Activated CD8-positive, alpha-beta memory T cell treated with anti-CD3 and anti-CD28 coated beads, Interleukin-2, amount 50 U/mL, for 4 hours (primary cell): ENCODE results near the gene P2RX2.

Experiments used
- DNase-seq: peaks from one replicate; pipeline ENCODE4 v3.0.0-alpha.2; 2020

P2RX2 gene

DNA sequence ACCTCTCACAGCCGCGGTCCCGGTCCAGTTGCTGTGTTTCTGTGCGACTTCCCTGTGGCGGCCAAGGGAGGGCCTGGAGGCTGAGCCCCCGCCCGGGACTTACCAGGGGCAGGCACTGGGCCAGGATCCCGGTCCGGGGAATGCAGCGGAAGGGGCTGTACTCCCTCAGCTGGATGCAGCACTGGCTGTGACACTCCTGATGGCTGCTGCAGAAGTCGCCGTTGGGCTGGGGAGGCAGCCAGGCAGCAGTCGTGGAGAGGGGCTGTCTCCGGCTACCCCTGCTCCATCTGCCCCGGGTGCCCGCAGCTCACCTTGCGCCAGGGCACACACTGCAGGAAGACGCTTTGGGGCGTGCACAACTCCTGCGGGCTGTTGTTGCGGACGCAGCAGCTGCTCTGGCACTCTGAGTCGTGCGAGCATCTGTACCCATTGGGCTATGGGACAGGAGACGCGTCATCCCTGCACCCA lies 14.4 kb upstream of the P2RX2 start:
- DNase-seq: no peak

DNA sequence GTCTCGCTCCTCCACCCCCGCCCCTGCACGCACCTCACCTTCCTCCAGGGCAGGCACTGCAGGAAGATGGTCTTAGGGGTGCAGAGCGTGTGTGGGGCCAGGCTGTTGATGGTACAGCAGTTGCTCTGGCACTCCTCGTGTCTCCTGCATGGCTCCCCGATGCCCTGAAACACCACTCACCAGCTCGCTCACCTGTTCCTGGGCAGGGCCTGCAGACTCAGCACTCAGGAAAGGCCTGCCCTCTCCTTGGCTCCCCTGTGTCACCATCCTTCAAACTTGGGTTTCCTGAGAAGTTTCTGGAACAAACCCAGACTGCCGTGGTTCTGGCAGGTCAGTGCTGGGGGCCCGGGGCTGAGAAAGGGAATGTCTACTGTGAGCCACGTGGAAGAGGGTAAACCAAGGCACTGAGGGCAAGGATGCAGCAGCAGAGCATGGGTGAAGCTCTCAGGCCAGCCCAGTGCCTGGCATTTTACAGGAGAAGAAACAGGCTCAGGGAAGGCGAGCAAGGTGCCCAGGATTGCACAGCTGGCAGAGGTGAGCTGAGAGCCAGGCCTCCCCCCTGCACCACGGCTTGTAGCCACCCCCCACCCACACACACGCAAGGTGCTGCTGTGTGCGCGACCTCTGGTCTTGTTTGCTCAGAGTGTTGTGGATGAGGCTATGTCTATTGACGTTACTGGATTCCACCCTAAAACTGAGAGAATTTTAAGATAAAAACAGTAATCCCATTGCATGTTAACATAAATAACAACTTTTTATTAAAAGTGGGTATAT lies 13.7 kb upstream of the P2RX2 start:
- no peak for DNase-seq

DNA sequence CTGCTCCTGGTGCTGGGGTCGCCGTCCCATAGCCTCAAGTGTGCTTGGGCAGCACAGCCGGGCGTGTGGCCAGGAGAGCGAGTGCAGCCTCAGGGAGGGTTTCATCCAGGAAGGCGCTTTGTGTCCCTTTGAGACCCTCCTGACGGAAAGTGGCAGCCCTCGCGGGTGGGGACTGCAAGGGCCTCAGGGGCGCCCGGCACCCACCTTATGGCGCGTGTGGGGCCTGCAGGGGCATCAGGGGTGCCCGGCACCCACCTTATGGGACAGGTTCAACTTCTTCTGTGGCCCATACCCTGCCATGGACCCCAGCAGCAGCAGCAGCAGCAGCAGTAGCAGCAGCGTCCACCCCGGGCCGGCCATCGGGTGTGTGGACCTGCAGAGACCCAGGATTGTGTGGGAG lies 12.7 kb upstream of the P2RX2 start:
- no peak for DNase-seq

DNA sequence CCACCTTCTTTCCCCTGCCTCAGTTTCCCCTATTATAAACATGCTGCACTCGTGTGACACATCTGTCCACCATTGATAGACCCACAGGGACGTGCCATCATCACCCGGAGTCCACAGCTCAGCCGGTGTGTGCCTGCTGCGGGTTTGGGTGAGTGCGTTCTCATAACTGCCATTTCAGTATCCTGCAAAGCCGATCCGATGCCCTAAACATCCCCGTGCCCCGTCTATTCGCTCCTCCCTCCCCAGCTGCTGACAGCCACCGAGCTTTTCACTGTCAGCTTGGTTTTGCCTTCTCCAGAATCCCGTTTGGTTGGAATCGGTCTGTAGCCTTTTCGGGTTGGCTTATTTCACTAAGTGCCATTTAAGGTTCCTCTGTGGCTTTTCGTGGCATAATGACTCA lies 12.1 kb upstream of the P2RX2 start:
- DNase-seq: no peak

DNA sequence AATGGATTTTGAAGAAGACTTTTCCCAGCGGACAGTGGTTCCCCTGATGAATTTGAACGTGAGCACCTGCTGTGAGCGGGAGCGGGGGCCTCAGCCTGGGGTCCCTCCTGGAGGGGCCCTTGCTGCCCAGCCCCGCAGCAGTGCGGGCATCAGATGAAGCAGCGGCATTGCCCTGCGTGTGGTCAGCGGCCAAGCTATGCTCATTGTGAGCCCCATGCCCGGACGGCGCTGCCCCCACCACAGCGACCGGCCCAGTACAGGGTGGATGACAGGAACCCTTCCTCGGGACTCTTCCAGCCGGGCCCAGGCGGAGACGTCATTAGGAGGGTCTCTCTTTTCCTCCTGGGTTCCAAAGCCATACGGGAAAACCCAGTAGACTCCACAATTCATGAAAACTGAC lies 11.6 kb upstream of the P2RX2 start:
- DNase-seq: no peak

DNA sequence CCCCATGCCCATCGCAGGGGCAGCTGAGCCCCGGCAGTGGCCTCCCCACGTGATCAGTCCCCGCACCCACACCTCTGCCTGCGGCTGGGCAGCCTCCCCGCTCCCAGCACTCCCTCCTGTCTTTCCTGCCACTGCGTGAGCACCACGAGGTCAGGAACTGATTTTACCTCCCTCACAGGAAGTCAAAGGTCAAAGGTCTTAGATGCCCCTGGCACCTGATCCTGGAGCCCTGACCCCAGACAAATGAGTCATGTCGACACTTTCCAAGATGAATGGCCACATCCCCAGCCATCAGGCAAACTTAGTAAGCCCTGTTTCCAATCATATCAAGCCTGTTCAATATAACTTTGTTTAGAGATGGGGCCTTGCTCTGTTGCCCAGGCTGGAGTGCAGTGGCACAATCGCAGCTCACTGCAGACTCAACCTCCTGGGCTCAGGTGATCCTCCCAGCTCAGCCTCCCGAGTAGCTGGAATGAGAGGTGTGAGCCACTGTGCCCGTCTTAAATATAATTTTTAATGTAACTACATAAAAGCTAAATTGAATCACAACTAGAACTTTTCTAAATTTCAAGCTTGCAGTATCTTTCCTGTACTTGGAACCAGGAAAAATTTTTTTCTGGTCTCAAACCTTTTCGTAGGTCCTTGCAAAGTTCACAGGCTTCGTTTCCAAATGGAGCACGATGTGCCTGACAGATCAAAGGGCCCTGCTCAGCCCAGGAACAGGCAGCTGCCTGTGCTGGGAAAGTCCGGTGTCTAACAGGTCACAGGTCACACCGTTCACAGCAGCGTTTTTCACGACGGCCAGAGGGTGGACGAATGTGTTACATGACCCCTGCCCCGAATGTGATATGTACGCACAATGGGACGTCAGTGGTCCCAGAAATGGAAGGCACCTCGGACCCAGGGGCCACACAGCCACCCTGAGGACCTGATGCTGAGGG lies 10.1 kb upstream of the P2RX2 start:
- no peak for DNase-seq

DNA sequence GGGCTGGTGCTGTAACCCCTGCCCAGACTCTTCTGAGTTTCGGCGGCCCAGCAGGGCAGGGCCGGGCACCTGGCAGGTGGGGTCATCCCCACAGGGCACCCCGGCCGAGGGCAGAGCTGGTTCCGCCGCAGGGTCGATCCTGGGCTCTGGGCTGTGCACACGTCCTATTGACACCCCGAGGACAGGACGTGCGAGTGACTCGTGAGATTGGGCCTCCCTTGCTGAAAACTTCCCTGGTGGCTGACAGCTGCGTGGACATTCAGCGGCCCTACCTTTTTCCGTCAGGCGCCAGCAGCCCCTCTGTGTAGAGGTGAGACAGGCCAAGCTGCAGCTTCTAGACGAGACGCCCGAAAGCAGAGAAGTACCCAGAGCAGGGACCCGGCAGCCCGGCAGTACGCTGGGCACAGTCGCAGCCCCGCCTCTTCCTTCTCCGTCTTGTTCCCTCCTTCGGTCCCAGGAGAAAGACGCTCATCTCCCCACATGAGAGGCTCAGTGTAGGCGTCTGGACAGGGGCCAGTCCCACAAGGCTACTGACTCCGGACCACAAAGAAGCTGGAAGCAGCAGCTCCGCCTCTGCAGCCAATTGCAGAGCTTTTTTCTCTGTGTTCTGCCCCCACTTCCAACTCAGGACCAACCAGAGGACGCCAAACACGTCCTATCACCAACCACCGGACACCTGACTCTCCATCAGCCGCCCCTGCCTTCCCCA lies 8.4 kb upstream of the P2RX2 start, which contains the start of gene LRCOL1:
LRCOL1 (minus strand) TSS at position 532 of the 709 bp plus-strand sequence. CDS start 4,331 bp downstream, outside the sequence.
- no peak for DNase-seq

DNA sequence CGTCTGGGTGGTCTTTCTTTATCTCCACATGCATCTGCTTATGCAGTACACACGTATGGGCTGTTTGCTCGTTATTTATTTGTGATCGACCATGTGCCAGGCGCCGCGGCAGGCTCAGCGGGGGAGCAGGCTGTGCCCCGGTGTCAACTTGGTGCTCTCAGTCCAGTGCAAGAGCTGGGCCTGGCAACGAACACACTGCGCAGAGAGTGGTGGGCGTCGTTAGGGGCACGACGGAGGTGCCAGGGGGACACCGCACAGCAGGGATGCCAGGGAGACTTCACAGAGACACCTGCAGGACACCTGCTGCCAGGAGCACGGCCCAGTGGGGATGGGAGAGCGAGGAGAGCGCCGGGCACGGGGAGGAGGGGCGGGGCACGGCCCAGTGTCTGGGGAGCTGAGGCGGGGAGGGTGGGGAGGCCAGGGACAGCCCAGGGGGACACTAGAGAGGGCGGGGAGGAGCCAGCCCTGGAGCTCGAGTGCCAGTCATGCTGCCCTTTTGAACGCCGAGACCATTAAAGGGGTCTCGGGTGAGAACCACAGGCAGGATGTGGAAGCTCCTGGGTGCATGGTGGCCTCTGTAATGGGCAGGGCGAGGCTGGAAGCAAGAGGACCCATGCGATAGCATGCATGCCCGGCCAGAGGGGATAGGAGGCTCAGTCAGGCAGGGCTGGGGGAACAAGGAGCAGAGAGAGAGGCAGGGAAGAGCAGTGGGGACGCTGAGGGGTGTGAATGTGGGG lies 7.5 kb upstream of the P2RX2 start:
- no peak for DNase-seq

DNA sequence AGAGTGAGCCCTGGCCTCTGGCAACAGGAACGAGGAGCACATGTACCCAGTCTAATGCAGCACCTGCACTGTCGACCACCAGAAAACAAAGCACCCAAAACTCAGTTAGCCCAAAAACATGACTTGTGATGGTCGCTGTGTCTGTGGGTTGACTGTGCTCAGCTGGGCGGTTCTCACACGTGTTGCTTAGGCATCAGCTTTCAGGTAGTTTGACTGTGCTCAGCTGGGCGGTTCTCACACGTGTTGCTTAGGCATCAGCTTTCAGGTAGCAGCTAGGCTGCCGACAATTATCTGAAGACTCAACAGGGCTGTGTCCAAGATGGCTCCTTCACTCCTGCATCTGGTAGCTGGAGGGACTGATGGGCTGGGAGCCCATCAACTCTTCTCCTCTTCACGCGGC lies 7.0 kb upstream of the P2RX2 start:
- no peak for DNase-seq

DNA sequence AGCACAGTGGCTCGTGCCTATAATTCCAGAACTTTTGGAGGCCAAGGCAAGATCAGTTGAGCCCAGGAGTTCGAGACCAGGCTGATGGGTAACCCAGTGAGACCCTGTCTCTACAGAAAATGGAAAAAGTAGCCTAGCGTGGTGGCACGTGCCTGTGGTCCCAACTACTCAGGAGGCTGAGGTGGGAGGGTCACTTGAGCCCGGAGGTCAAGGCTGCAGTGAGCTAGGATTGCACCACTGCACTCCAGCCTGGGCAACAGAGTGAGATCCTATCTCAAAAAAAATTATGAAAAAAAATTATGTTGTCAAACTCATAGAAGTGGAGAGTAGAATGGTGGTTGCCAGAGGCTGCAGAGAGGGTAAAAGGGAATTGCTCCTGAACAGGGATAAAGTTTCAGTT lies 4.5 kb upstream of the P2RX2 start:
- no peak for DNase-seq

DNA sequence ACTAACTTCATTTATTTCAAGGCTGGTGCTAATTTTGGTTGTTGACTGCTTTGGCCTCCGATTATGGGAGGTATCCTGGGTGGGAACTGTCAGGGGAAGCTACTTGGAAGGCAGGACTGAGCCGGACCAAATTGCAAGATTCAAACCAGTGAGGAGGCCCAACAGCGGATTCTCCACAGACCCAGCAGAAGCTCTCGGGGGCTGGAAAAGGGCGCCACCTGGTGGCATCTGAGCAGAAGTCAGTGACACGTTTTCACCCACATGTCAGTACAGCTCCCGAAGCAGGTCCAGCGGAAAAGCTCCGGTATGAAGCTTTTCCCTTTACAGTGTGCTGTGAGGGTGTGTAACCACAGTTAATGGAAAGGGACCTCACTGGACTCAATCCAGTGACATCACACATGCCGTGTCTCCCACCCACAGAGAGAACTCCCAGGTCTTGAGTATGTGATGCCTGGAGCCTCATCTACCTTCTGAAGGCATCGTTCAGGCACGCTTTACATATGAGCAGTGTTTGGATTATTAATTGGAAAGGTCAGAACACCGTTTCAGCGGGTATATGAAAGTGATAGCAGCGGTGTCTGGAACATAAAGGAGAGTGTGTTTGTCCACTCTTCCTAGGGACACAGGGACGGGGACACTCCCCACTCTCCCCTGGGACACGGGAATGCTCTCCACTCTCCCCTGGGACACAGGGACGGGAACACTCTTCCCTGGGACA lies 3.6 kb upstream of the P2RX2 start:
- DNase-seq: peak; percentile 82

DNA sequence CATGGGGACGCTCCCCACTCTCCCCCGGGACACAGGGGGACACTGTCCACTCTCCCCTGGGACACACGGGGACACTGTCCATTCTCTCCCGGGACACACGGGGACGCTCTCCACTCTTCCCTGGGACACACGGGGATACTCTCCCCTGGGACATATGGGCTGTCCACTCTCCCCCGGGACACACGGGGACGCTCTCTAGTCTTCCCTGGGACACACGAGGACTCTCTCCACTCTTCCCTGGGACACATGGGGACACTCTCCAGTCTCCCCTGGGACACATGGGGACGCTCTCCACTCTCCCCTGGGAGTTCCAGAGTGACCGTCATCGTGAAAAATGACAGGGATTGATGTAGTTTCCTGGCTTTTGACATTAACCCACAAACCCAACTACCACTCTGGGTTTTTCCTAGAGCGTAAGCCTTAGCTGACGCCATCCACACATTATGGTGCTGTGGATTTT lies 3.0 kb upstream of the P2RX2 start:
- no peak for DNase-seq

DNA sequence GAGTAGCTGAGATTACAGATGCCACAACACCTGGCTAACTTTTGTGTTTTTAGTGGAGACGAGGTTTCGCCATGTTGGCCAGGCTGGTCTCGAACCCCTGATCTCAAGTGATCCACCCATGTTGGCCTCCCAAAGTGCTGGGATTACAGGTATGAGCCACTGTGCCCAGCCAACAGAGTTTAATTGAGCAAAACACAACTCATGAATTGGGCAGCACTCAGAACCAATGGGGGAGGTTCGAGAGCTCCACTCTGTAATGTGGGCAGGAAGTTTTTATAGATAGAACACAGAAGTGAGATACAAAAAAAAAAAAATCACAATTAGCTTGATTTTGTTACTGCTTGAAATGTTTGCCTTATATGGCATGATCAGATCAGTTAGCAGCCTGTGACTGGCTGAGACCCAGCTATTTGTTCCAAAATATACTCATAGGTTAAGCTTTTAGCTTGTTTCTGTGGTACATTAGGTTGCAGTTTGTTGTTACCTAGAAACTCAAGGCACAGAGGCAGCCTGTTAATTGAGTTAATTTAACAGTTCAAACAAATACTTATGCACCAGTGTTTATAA lies 1.4 kb upstream of the P2RX2 start:
- no peak for DNase-seq

DNA sequence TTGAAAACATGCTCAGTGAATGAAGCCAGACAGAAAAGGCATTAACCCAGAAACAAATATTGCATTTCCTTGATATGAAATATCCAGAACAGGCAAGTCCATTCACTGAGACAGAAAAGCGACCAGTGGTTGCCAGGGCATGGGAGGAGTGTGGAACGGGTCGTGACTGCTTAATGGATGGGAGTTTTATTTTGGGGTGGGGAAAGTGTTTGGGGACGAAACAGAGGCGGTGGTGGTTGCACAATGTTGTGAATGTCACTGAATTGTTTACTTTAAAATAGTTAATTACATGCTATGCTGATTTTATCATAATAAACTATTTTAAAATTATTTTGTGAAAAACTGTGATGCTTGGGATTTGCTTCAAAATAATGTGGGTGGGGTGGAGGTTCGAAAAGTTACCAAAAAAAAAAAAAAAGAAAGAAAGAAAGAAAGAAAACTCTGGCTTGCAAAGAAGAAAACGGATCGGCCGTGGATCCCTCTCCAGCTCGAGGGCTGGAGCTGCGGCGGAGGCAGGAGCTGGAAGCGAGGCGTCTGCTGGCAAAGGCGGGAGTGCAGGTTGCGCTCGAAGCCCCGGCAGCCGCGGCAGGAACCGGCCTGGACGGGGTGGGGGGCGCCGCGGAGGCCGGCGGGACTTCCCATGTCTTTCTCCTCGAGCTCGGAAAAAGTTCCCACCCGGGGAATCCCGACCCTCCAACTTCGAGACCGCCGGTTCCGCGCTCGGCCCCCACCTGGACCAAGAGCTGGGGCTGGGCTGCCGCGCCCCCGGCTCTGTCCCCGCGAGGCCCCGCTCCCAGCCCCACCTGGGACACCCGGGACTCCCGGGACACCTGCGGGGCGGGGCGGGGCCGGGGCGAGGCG lies 524 bp upstream of the P2RX2 start:
- DNase-seq: no peak

DNA sequence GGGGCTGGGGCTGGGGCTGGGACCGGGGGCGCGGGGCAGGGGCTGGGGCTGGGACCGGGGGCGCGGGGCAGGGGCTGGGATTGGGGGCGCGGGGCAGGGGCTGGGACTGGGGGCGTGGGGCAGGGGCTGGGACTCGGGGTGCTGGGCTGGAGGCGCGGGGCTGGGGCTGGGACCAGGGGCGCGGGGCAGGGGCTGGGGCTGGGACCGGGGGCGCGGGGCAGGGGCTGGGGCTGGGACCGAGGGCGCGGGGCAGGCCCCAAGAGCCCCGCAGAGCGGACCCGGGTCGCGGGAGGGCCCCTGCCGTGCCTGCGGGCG lies 452 bp downstream of the P2RX2 start:
- no peak for DNase-seq

DNA sequence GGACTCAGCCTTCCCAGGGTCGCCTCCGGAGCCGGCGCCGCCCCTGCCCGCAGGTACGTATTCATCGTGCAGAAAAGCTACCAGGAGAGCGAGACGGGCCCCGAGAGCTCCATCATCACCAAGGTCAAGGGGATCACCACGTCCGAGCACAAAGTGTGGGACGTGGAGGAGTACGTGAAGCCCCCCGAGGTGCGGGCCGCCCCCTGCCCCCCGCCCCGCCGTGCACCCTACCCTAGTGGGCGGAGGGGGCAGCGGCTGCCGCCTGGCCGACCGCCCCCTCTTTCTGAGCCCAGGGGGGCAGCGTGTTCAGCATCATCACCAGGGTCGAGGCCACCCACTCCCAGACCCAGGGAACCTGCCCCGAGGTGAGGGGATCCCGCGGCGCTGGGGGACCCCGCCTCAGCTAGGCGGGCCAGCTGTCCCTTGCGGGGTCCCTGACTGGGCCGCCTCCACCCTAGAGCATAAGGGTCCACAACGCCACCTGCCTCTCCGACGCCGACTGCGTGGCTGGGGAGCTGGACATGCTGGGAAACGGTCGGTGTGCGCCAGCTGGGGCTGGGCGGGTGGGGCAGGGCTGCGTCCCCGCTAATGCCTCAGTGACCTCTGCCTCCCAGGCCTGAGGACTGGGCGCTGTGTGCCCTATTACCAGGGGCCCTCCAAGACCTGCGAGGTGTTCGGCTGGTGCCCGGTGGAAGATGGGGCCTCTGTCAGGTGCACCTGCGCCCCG lies 973 bp downstream of the P2RX2 start:
- no peak for DNase-seq

DNA sequence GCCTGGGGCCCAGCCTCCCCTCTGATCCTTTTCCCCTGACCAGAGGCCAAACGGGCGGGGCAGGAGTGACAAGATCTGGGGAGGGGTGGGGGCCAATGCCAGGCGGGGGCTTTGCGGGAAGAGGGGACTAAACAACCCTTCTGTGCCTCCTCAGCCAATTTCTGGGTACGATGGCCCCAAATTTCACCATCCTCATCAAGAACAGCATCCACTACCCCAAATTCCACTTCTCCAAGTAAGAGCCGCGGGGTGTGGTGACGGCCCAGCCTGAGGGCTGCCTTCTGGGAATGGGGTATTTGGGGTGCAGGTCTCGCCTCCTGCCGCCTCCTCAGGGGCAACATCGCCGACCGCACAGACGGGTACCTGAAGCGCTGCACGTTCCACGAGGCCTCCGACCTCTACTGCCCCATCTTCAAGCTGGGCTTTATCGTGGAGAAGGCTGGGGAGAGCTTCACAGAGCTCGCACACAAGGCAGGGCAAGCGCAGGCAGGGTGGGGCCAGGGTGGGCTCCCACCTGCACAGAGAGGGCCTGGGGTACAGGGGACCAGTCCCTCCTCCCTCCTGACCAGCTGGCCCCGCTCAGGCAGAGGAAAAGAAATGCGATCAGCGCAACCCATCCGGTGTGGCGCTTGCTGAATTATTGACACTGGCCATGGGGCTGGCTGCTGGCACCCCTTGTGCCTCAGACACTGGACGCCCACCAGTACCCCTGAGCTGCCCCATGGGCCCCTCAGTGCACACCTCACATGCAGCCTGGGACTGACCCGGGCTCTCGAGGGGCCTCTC lies 1.7 kb downstream of the P2RX2 start:
- DNase-seq: no peak

DNA sequence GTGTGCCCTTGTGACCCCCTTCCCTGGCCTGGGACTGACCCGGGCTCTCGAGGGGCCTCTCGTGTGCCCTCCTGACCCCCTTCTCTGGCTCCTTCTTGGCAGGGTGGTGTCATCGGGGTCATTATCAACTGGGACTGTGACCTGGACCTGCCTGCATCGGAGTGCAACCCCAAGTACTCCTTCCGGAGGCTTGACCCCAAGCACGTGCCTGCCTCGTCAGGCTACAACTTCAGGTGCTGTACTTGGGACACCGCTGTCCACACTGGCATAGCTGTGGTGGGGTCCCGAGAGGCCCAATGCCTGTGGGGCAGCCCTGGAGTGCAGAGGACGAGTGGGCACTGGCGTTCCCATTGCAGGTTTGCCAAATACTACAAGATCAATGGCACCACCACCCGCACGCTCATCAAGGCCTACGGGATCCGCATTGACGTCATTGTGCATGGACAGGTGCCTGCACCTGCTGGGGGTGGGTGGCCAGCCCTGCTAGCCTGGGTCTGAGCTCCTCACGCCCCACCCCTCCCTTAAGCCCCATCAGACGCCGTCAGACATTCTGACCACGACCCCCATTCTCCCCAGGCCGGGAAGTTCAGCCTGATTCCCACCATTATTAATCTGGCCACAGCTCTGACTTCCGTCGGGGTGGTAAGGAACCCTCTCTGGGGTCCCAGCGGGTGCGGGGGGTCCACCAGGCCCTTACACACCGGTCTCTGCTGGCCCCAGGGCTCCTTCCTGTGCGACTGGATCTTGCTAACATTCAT lies 2.5 kb downstream of the P2RX2 start:
- DNase-seq: no peak
